ENCODE data around the gene PKN2.

PKN2 gene

GRCh38 chr1:88685259-88685620 lies 1.2 kb downstream of the PKN2 start:
- H4K20me1 ChIP-seq (ENCODE audit: insufficient read depth, low read length, poor library complexity, severe bottlenecking), result peaks cover 53% of the 10 kb centered on the region
- no peaks in the 10 kb centered on the region for H3K27me3 ChIP-seq (ENCODE audit: insufficient read depth, low read length, poor library complexity, severe bottlenecking)
- H3K36me3 ChIP-seq (ENCODE audit: insufficient read depth, low read length), result no peaks in the 10 kb centered on the region
- TF ChIP-seq, protein P1, sequence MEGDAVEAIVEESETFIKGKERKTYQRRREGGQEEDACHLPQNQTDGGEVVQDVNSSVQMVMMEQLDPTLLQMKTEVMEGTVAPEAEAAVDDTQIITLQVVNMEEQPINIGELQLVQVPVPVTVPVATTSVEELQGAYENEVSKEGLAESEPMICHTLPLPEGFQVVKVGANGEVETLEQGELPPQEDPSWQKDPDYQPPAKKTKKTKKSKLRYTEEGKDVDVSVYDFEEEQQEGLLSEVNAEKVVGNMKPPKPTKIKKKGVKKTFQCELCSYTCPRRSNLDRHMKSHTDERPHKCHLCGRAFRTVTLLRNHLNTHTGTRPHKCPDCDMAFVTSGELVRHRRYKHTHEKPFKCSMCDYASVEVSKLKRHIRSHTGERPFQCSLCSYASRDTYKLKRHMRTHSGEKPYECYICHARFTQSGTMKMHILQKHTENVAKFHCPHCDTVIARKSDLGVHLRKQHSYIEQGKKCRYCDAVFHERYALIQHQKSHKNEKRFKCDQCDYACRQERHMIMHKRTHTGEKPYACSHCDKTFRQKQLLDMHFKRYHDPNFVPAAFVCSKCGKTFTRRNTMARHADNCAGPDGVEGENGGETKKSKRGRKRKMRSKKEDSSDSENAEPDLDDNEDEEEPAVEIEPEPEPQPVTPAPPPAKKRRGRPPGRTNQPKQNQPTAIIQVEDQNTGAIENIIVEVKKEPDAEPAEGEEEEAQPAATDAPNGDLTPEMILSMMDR (conservative IDR thresholded peaks at IDR 0.05; ENCODE audit: low read length), result no peak
- TF ChIP-seq EZH2phosphoT487 (IDR thresholded peaks at IDR 0.05; ENCODE audit: borderline replicate concordance), result no peak
- H3K79me2 ChIP-seq (ENCODE audit: insufficient read depth, low read length), result peaks cover 69% of the 10 kb centered on the region
- peak overlapping the region; percentile 94 for H3K9ac ChIP-seq (ENCODE audit: low read depth, low read length, poor library complexity, severe bottlenecking)
- peaks cover 5% of the 10 kb centered on the region; the same call in 1 of the 2 replicates for H3F3A ChIP-seq (ENCODE audit: low read depth)
- H3K4me1 ChIP-seq (ENCODE audit: insufficient read depth, low read length, poor library complexity, severe bottlenecking), result peaks cover 41% of the 10 kb centered on the region
- H3K9me3 ChIP-seq (ENCODE audit: insufficient read depth, low read depth, low read length), result no peaks in the 10 kb centered on the region
- peak overlapping the region; percentile 94 for H3K4me3 ChIP-seq (ENCODE audit: low read length, poor library complexity, severe bottlenecking)
- 0 out of 2 replicates have a peak overlapping the region, but pooled peaks have one; percentile 95 for H2AFZ ChIP-seq (ENCODE audit: low read length)
- H3K9me2 ChIP-seq (replicated peaks; ENCODE audit: low read depth, low read length), result no peaks in the 10 kb centered on the region
- peak overlapping the region; percentile 87 for H3K4me2 ChIP-seq (ENCODE audit: low read depth, low read length, poor library complexity, severe bottlenecking)

GRCh38 chr1:88691540-88691939 lies 7.5 kb downstream of the PKN2 start:
- H3K4me1 ChIP-seq (ENCODE audit: insufficient read depth, low read length, poor library complexity, severe bottlenecking), result peaks cover 43% of the 10 kb centered on the region
- H4K20me1 ChIP-seq (ENCODE audit: insufficient read depth, low read length, poor library complexity, severe bottlenecking), result peaks cover 97% of the 10 kb centered on the region
- peak overlapping the region; percentile 87 for H3K4me2 ChIP-seq (ENCODE audit: low read depth, low read length, poor library complexity, severe bottlenecking)
- TF ChIP-seq, protein P1 (conservative IDR thresholded peaks at IDR 0.05; ENCODE audit: low read length), result no peak
- no peak for TF ChIP-seq EZH2phosphoT487 (IDR thresholded peaks at IDR 0.05; ENCODE audit: borderline replicate concordance)
- H2AFZ ChIP-seq (ENCODE audit: low read length), result no peak overlapping the region
- H3K79me2 ChIP-seq (ENCODE audit: insufficient read depth, low read length), result peaks cover 100% of the 10 kb centered on the region
- no peak overlapping the region for H3K9ac ChIP-seq (ENCODE audit: low read depth, low read length, poor library complexity, severe bottlenecking)
- H3K9me3 ChIP-seq (ENCODE audit: insufficient read depth, low read depth, low read length), result no peaks in the 10 kb centered on the region
- peaks cover 13% of the 10 kb centered on the region; the same call in 1 of the 2 replicates for H3K36me3 ChIP-seq (ENCODE audit: insufficient read depth, low read length)
- H3F3A ChIP-seq (ENCODE audit: low read depth), result no peaks in the 10 kb centered on the region
- H3K9me2 ChIP-seq (replicated peaks; ENCODE audit: low read depth, low read length), result no peaks in the 10 kb centered on the region
- H3K4me3 ChIP-seq (ENCODE audit: low read length, poor library complexity, severe bottlenecking), result peak overlapping the region; percentile 15
- H3K27me3 ChIP-seq (ENCODE audit: insufficient read depth, low read length, poor library complexity, severe bottlenecking), result no peaks in the 10 kb centered on the region

- Histone ChIP-seq H3K36me3 (ENCODE audit: insufficient read depth, low read length) (peaks cover 18% of the 10 kb centered on the region; the same call in 1 of the 2 replicates), H3K9ac (ENCODE audit: low read depth, low read length, poor library complexity, severe bottlenecking) (no peak overlapping the region), H3K27me3 (ENCODE audit: insufficient read depth, low read length, poor library complexity, severe bottlenecking) (no peaks in the 10 kb centered on the region), H3K79me2 (ENCODE audit: insufficient read depth, low read length) (peaks cover 100% of the 10 kb centered on the region), H3K9me2 (replicated peaks; ENCODE audit: low read depth, low read length) (no peaks in the 10 kb centered on the region), H3K4me1 (ENCODE audit: insufficient read depth, low read length, poor library complexity, severe bottlenecking) (peaks cover 17% of the 10 kb centered on the region), H3K4me2 (ENCODE audit: low read depth, low read length, poor library complexity, severe bottlenecking) (peak overlapping the region; percentile 6), H4K20me1 (ENCODE audit: insufficient read depth, low read length, poor library complexity, severe bottlenecking) (peaks cover 88% of the 10 kb centered on the region), H2AFZ (ENCODE audit: low read length) (no peak overlapping the region), H3K4me3 (ENCODE audit: low read length, poor library complexity, severe bottlenecking) (no peak overlapping the region), H3K9me3 (ENCODE audit: insufficient read depth, low read depth, low read length) (no peaks in the 10 kb centered on the region), H3F3A (ENCODE audit: low read depth) (no peaks in the 10 kb centered on the region)
- TF ChIP-seq EZH2phosphoT487 (IDR thresholded peaks at IDR 0.05; ENCODE audit: borderline replicate concordance), result no peak
- TF ChIP-seq, protein P1 (conservative IDR thresholded peaks at IDR 0.05; ENCODE audit: low read length), result no peak
Observed at GRCh38 chr1:88695781-88696180, 11.7 kb downstream of the PKN2 start.
